IMR-90 (cell line): ENCODE measurements around the gene LDLRAD3. TPM values are rescaled to one million over a fixed set of nuclear protein-coding genes. Genes with fewer than 3 reads are reported as not detected.

ENCODE experiments used
- ATAC-seq: fragments of 200-7000 bp; cut with Tn5 transposase; 2 replicates; pipeline ENCODE4 v1.9.1; 2020; ENCODE audit warnings: low read depth, mild to moderate bottlenecking, moderate library complexity
- BruUV-seq: library from RNA; stranded (reverse); fragments of 400-500 nt; replicated peaks from 2 replicates; lab custom pipeline; 2021; lab: Mats Ljungman, UMichigan
- CTCF ChIA-PET: fragments of 300-600 bp; formaldehyde crosslinking; extraction: SDS; loops from one replicate; lab custom pipeline; 2021; ENCODE audit warnings: antibody characterized with exemption; lab: Yijun Ruan, JAX
- POLR2A ChIA-PET: fragments of 300-600 bp; sonication (Branson Sonifier 250); formaldehyde crosslinking; loops from one replicate; lab custom pipeline; 2022; ENCODE audit warnings: antibody characterized with exemption; ENCODE audit not compliant: unreplicated experiment; lab: Charles Lee
- DNase-seq: peaks from one replicate; pipeline ENCODE4 v3.0.0; 2013
- H2AFZ ChIP-seq: replicated peaks from 2 replicates; pipeline ENCODE3; 2013; ENCODE audit warnings: low read length, mild to moderate bottlenecking; ENCODE audit not compliant: poor library complexity
- H2AK5ac ChIP-seq: 2 replicates; pipeline ENCODE4 v1.6.1; 2013; ENCODE audit warnings: low read depth, low read length, inconsistent platforms
- H2AK9ac ChIP-seq: replicated peaks from 2 replicates; pipeline ENCODE3; 2013; ENCODE audit warnings: mild to moderate bottlenecking, low read depth, low read length, moderate library complexity; ENCODE audit not compliant: poor library complexity
- H2BK120ac ChIP-seq: 2 replicates; pipeline ENCODE4 v1.6.1; 2013; ENCODE audit warnings: low read depth, low read length, inconsistent platforms
- H2BK15ac ChIP-seq: 3 replicates; pipeline ENCODE4 v1.6.1; 2013; ENCODE audit warnings: low read depth, low read length, inconsistent platforms
- H2BK20ac ChIP-seq: 2 replicates; pipeline ENCODE4 v1.6.1; 2013; ENCODE audit warnings: low read depth, mild to moderate bottlenecking, inconsistent platforms, low read length, moderate library complexity
- H2BK5ac ChIP-seq: 2 replicates; pipeline ENCODE4 v1.6.1; 2013; ENCODE audit warnings: mild to moderate bottlenecking, low read depth, low read length, inconsistent platforms; ENCODE audit not compliant: poor library complexity, severe bottlenecking
- H3K14ac ChIP-seq: replicated peaks from 2 replicates; pipeline ENCODE4 v1.6.1; 2013; ENCODE audit warnings: low read depth, low read length, inconsistent platforms
- H3K18ac ChIP-seq: 2 replicates; pipeline ENCODE4 v1.6.1; 2013; ENCODE audit warnings: low read depth, low read length, control low read depth
- H3K23ac ChIP-seq: 2 replicates; pipeline ENCODE4 v1.6.1; 2013; ENCODE audit warnings: low read depth, low read length, inconsistent platforms
- H3K27ac ChIP-seq: 2 replicates; pipeline ENCODE4 v1.5.1; 2013; ENCODE audit warnings: mild to moderate bottlenecking, control low read depth, low read length; ENCODE audit not compliant: insufficient read depth
- H3K27me3 ChIP-seq: 2 replicates; pipeline ENCODE4 v1.6.1; 2013; ENCODE audit warnings: low read length; ENCODE audit not compliant: control insufficient read depth, insufficient read depth
- H3K36me3 ChIP-seq: 2 replicates; pipeline ENCODE4 v1.6.1; 2013; ENCODE audit warnings: low read length, mixed read lengths; ENCODE audit not compliant: control insufficient read depth, insufficient read depth
- H3K4ac ChIP-seq: 2 replicates; pipeline ENCODE4 v1.6.1; 2013; ENCODE audit warnings: low read depth, low read length, inconsistent platforms
- H3K4me1 ChIP-seq: 2 replicates; pipeline ENCODE4 v1.6.1; 2013; ENCODE audit warnings: low read length, mixed read lengths; ENCODE audit not compliant: control insufficient read depth, insufficient read depth
- H3K4me2 ChIP-seq: 2 replicates; pipeline ENCODE4 v1.6.1; 2013; ENCODE audit warnings: low read depth, mild to moderate bottlenecking, control low read depth, low read length, moderate library complexity
- H3K4me3 ChIP-seq: 2 replicates; pipeline ENCODE4 v1.5.1; 2013; ENCODE audit warnings: low read depth, mild to moderate bottlenecking, control low read depth, low read length, moderate library complexity; ENCODE audit not compliant: insufficient read depth
- H3K56ac ChIP-seq: 2 replicates; pipeline ENCODE4 v1.6.1; 2013; ENCODE audit warnings: low read length, inconsistent platforms; ENCODE audit not compliant: insufficient read depth; ENCODE audit errors: extremely low read depth
- H3K79me1 ChIP-seq, 2 experiments: 2 replicates each; pipeline ENCODE4 v1.6.1; 2013; ENCODE audit warnings: low read length in 2 of 2, inconsistent platforms in 1 of 2, low read depth in 1 of 2
- H3K9ac ChIP-seq: 2 replicates; pipeline ENCODE4 v1.6.1; 2013; ENCODE audit warnings: low read depth, low read length, control low read depth
- H3K9me1 ChIP-seq: 2 replicates; pipeline ENCODE4 v1.6.1; 2013; ENCODE audit warnings: low read length, inconsistent platforms; ENCODE audit not compliant: insufficient read depth
- H3K9me3 ChIP-seq: 2 replicates; pipeline ENCODE4 v1.6.1; 2013; ENCODE audit warnings: low read length; ENCODE audit not compliant: control insufficient read depth, insufficient read depth
- H4K20me1 ChIP-seq: 2 replicates; pipeline ENCODE4 v1.6.1; 2013; ENCODE audit warnings: low read length, inconsistent platforms; ENCODE audit not compliant: insufficient read depth
- H4K5ac ChIP-seq: 2 replicates; pipeline ENCODE4 v1.6.1; 2013; ENCODE audit warnings: mild to moderate bottlenecking, low read depth, low read length, control low read depth
- H4K8ac ChIP-seq, 2 experiments: 2 replicates each; pipeline ENCODE4 v1.6.1; 2013; ENCODE audit warnings: low read depth in 2 of 2, low read length in 2 of 2, control low read depth in 1 of 2, inconsistent platforms in 1 of 2
- H4K91ac ChIP-seq: 2 replicates; pipeline ENCODE4 v1.6.1; 2013; ENCODE audit warnings: low read depth, low read length, inconsistent platforms; ENCODE audit not compliant: insufficient read depth
- BHLHE40 ChIP-seq: fragments of 150-350 bp; IDR thresholded peaks from 2 replicates; pipeline ENCODE4 v1.6.1; 2016; ENCODE audit warnings: mild to moderate bottlenecking, low read depth, low read length
- CEBPB ChIP-seq: IDR thresholded peaks from 2 replicates; pipeline ENCODE4 v1.6.1; 2012; ENCODE audit warnings: low read depth, low read length, improper control_type of control experiment
- CHD1 ChIP-seq: IDR thresholded peaks from 2 replicates; pipeline ENCODE4 v1.6.1; 2012; ENCODE audit warnings: low read depth, low read length, improper control_type of control experiment
- ELK1 ChIP-seq: fragments of 150-350 bp; IDR thresholded peaks from 2 replicates; pipeline ENCODE4 v1.6.1; 2016; ENCODE audit warnings: low read depth, mild to moderate bottlenecking, low read length, moderate library complexity, borderline replicate concordance
- FOS ChIP-seq: fragments of 150-350 bp; IDR thresholded peaks from 2 replicates; pipeline ENCODE4 v1.6.1; 2016; ENCODE audit warnings: low read depth, low read length
- MAFK ChIP-seq: IDR thresholded peaks from 2 replicates; pipeline ENCODE4 v1.6.1; 2012; ENCODE audit warnings: low read depth, low read length, improper control_type of control experiment
- MAZ ChIP-seq: IDR thresholded peaks from 2 replicates; pipeline ENCODE4 v1.6.1; 2012; ENCODE audit warnings: low read depth, mild to moderate bottlenecking, low read length, improper control_type of control experiment, moderate library complexity, borderline replicate concordance
- NFE2L2 ChIP-seq: fragments of 150-350 bp; IDR thresholded peaks from 2 replicates; pipeline ENCODE4 v1.6.1; 2016; ENCODE audit warnings: low read depth, mild to moderate bottlenecking, low read length
- POLR2A ChIP-seq: IDR thresholded peaks from 2 replicates; pipeline ENCODE4 v1.6.1; 2012; ENCODE audit warnings: mild to moderate bottlenecking, low read depth, low read length
- RAD21 ChIP-seq: IDR thresholded peaks from 2 replicates; pipeline ENCODE4 v1.6.1; 2012; ENCODE audit warnings: low read length, improper control_type of control experiment
- RCOR1 ChIP-seq: IDR thresholded peaks from 2 replicates; pipeline ENCODE4 v1.6.1; 2012; ENCODE audit warnings: mild to moderate bottlenecking, low read length, improper control_type of control experiment; ENCODE audit not compliant: insufficient replicate concordance
- RFX5 ChIP-seq: IDR thresholded peaks from 2 replicates; pipeline ENCODE4 v1.8.0; 2012; ENCODE audit warnings: low read depth, mild to moderate bottlenecking, low read length, moderate library complexity
- SMC3 ChIP-seq: fragments of 150-350 bp; IDR thresholded peaks from 2 replicates; pipeline ENCODE4 v1.6.1; 2016; ENCODE audit warnings: low read depth, mild to moderate bottlenecking, antibody characterized with exemption, low read length, moderate library complexity
- USF2 ChIP-seq: fragments of 150-350 bp; IDR thresholded peaks from 2 replicates; pipeline ENCODE4 v1.6.1; 2017; ENCODE audit warnings: mild to moderate bottlenecking, antibody characterized with exemption, low read length, low read depth
- WGBS, 2 experiments: methylation state at CpG; one replicate each; pipeline versions ENCODE4 v1.1.5 to v1.1.7; 2013; ENCODE audit warnings: missing lambda C conversion rate in 2 of 2; ENCODE audit not compliant: insufficient read length in 1 of 2; ENCODE audit errors: extremely low coverage in 2 of 2; 5-methylcytosine and 5-hydroxymethylcytosine counted together
- dilution Hi-C: fragments of 300-500 bp; cut with HindIII; formaldehyde crosslinking; loops from one replicate; pipeline ENCODE4 v1.14.3; 2018; ENCODE audit warnings: low sequenced_read_pairs; ENCODE audit not compliant: unreplicated experiment
- in situ Hi-C: fragments of 300-500 bp; cut with MboI; formaldehyde crosslinking; loops from 3 replicates; pipeline ENCODE4 v1.14.3; 2019; ENCODE audit warnings: low sequenced_read_pairs, inconsistent platforms, mixed read lengths
- intact Hi-C: fragments of 100-400 bp; cut with micrococcal nuclease; formaldehyde crosslinking; loops from 2 replicates; pipeline ENCODE4 v1.10.0; 2022
- polyA plus RNA-seq, 3 experiments: library from polyadenylated mRNA; depleted of rRNA; stranded (reverse); fragments of >200 nt; gene quantifications; 2 replicates each; pipeline ENCODE4 v1.2.3, GENCODE V29; 2012; ENCODE audit warnings: low replicate concordance in 1 of 3
- total RNA-seq: library from RNA; depleted of rRNA; stranded (reverse); fragments of >200 nt; gene quantifications from 2 replicates; pipeline ENCODE4 v1.2.3, GENCODE V29; 2012

The LDLRAD3 gene
- total and polyA plus RNA-seq, 2 of the 4 experiments (the other 2 are of a cell fraction), result 2.7 to 6.4 TPM

GRCh38 chr11:36010010-36010740 is 66.3 kb downstream of the LDLRAD3 start:
- H3K9me1 ChIP-seq, result peaks cover 8% of the 10 kb centered on the region
- peaks cover 16% of the 10 kb centered on the region for H3K4me1 ChIP-seq
- no peak overlapping the region for H2AK9ac ChIP-seq
- TF ChIP-seq RCOR1, result no peak
- no peak for TF ChIP-seq RFX5
- no peak for TF ChIP-seq USF2
- no peak for TF ChIP-seq BHLHE40
- no peak for TF ChIP-seq MAZ
- TF ChIP-seq POLR2A, result no peak
- no peak for TF ChIP-seq ELK1
- no peak for TF ChIP-seq NFE2L2
- TF ChIP-seq MAFK, result no peak
- no peak for TF ChIP-seq CHD1
- no peak for TF ChIP-seq SMC3
- no peak for TF ChIP-seq RAD21
- no peak for TF ChIP-seq CEBPB
- no peak for TF ChIP-seq FOS
- ChIA-PET POLR2A (no interaction called here), CTCF (interaction anchor here (1.1 kb wide), 1 partner anchor 468 kb away, joined by 3 read pairs; no protein-coding TSS in a partner anchor)
- H3K79me1 ChIP-seq, result peaks cover 14 to 36% of the 10 kb centered on the region in 2 experiments; a peak in 3 of 4 replicates
- H3K56ac ChIP-seq, result peak overlapping the region; percentile 4; the same call in 1 of the 2 replicates
- no peak overlapping the region for H2AFZ ChIP-seq
- H3K27ac ChIP-seq, result peak overlapping the region; percentile 22; the same call in 1 of the 2 replicates
- H2AK5ac ChIP-seq, result peak overlapping the region; percentile 42
- ATAC-seq, result peak; percentile 76
- peak overlapping the region; percentile 89 for H3K4me2 ChIP-seq
- peak overlapping the region; percentile 32; the same call in 1 of the 3 replicates for H2BK15ac ChIP-seq
- peak overlapping the region; percentile 73; the same call in 1 of the 2 replicates for H3K4ac ChIP-seq
- BruUV-seq, result no TSS peak
- H3K18ac ChIP-seq, result peak overlapping the region; percentile 73; the same call in 1 of the 2 replicates
- H2BK20ac ChIP-seq, result peak overlapping the region; percentile 28
- H4K91ac ChIP-seq, result peak overlapping the region; percentile 49
- H3K9me3 ChIP-seq, result no peaks in the 10 kb centered on the region
- no peak overlapping the region for H3K4me3 ChIP-seq
- H4K20me1 ChIP-seq, result no peaks in the 10 kb centered on the region; the same call in 1 of the 2 replicates
- H3K23ac ChIP-seq, result peak overlapping the region; percentile 74
- intact Hi-C loops (no loop called here), in situ Hi-C loops (no loop called here), dilution Hi-C loops (no loop called here)
- H3K9ac ChIP-seq, result no peak overlapping the region
- no peaks in the 10 kb centered on the region for H3K27me3 ChIP-seq
- WGBS, 2 experiments, result no CpG with 5 or more reads among the region's 2 CpGs
- H3K36me3 ChIP-seq, result no peaks in the 10 kb centered on the region
- peak; percentile 57 for DNase-seq
- H3K14ac ChIP-seq, result peak overlapping the region; percentile 42
- peak overlapping the region; percentile 18; the same call in 1 of the 2 replicates for H4K5ac ChIP-seq
- peak overlapping the region in 1 of 2 experiments; percentile 22; a peak in 1 of 4 replicates for H4K8ac ChIP-seq
- peak overlapping the region; percentile 73 for H2BK5ac ChIP-seq
- H2BK120ac ChIP-seq, result peak overlapping the region; percentile 71
